ENCODE measurements around the gene PLD4. TPM values are rescaled to one million over a fixed set of nuclear protein-coding genes. Genes with fewer than 3 reads are reported as not detected.

Gene PLD4
- total and polyA plus RNA-seq, 2 experiments from 2014 or later, result not detected

- TF ChIP-seq ZNF462 (CRISPR knock-in tag; IDR thresholded peaks at IDR 0.05) (no peak), CREB1 (CRISPR knock-in tag; IDR thresholded peaks at IDR 0.05; ENCODE audit: low read depth) (no peak), EZH2phosphoT487 (IDR thresholded peaks at IDR 0.05; ENCODE audit: unreplicated experiment) (no peak), ETS1 (IDR thresholded peaks at IDR 0.05) (no peak), CTCF (conservative IDR thresholded peaks at IDR 0.05; ENCODE audit: low read depth in 2 of 2) (no peak), ZNF114 (CRISPR knock-in tag; IDR thresholded peaks at IDR 0.05) (no peak), EZH2 (IDR thresholded peaks at IDR 0.05; ENCODE audit: low read depth, unreplicated experiment) (no peak), POLR2AphosphoS5 (IDR thresholded peaks at IDR 0.05; ENCODE audit: low read depth) (no peak), JUNB (IDR thresholded peaks at IDR 0.05; ENCODE audit: unreplicated experiment) (no peak)
These were observed 2.7 kb downstream of the PLD4 start (continued) for GRCh38 chr14:104927432-104927816.
